Epithelial cell of prostate (primary cell): Measurements from ENCODE around the gene REPS2.

ENCODE experiments used
- DNase-seq: peaks from one replicate; pipeline ENCODE4 v3.0.0-alpha.2; 2011; ENCODE audit warnings: low read depth, low spot score
- H3K27ac ChIP-seq: fragments of 450-650 bp; 2 replicates; pipeline ENCODE4 v1.5.1; 2017; ENCODE audit warnings: mild to moderate bottlenecking

REPS2 gene

DNA sequence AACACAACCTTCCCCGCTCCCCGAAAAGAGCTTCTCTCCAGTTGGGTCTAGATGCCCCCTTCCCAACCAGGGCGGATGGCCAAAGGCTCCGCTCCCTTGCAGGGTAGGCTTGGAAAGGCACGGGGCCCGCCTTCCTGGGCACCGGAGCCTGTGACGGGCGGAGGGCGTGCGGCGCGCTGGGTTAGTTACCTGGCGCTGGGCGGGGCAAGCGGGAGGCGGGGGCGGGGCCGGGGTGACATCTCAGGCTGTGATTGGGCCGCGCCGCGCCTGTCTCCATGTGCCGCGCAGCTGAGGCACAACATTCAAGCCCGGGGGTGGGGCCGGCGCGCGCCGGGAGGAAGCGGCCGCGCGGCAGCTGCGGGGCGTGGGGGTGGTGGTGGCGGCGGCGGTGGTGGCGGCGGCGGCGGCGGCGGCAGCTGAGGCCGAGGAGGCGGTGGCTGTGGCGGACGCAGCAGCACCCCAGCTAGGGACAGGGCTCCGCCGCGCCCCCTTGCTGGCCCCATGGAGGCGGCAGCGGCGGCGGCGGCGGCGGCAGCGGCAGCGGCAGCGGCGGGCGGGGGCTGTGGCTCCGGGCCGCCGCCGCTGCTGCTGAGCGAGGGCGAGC, at the start of gene REPS2:
REPS2 (plus strand) TSS at position 298 of the 604 bp plus-strand sequence; CDS start at position 502, 204 bp downstream.
- DNase-seq: peak; percentile 29
- no peak within 1 kb of the TSS for H3K27ac ChIP-seq

DNA sequence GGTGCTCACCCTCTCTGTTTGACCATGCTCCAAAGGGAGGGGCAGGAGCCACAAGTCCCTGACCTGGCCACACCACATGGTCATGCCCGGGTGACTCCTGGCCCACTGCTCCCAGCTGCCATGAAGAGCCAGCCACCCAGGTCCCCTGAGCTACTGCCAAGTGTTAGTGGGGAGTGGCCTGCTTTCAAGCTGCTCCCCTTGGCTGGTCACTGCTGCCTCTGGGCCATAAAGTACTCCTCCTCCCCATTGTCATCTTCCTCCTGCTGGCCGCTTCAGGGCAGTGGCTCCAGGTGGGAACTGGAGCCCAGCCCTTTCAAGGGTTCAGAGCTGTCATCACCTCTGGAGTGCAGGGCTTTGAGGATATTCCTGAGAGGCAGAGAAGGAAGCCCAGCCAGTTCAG, 49.0 kb upstream of the REPS2 start:
- no peak overlapping the region for H3K27ac ChIP-seq
- no peak for DNase-seq

DNA sequence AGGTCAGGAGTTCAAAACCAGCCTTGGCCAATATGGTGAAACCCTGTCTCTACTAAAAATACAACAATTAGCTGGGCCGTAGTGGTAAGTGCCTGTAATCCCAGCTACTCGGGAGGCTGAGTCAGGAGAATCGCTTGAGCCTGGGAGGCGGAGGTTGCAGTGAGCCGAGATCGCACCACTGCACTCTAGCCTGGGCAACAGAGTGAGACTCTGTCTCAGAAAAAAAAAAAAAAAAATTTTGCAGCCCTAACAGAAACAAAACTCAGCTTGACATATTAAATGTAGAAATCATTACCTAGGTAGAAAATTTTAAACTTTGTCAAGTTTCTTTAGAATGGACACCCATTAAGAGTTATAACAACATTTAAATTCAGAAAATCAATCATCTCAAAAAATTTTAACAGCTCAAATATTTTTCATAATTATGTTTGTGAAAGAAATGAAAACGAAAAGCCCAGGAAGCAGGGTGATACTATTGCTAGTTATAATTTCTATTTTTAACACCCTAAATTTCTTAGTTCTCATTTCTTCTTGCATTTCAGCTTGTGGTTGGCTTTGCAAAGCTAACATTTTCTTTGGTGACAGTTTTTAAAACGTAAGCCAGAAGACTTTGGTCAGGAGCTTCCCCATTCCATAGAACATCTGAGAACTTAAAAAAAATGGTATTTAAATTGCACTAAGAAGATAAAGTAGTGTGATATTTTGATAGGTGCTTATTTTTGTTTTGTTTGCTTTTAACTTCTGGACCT, 43.0 kb upstream of the REPS2 start:
- DNase-seq: no peak

DNA sequence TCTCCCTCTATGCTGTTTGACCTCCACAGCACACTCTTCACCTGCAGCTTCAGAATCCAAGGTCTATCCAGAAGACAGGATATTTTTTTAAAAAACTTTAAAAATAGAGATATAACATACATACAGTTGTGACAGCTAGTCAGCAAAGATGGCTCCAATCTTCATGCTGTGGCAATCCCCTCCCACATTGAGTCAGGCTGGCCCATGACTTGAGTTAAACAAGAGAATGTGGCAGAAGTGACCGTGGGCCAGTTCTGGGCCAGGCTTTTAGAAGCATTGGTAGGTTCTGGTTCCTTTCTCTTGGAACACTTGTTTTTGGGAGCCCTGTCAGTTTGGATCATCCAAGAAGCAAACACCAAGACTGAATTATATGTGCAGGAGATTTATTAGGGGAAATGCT, 36.1 kb upstream of the REPS2 start:
- no peak overlapping the region for H3K27ac ChIP-seq
- no peak for DNase-seq

More for the DNA sequence above, 43.0 kb upstream of the REPS2 start:
- no peak overlapping the region for H3K27ac ChIP-seq

DNA sequence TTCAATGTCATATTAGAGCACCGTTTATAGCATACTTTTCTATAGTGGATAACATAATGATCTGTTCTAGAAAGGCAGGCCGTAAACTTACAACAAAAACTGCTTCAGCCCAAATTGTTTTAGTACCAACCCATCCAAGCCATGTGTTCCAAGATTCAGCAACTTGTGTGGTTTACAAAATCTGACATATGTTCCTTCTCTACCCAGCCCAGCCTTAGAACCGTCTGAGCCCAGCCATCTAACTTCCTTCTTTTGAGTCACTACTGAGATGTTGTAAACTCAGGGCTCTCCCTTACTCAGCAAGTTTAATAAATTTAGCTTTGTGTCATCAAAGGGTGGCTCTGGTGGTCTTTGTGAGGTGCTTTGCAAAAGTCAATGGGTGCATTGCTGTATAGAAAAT, 32.4 kb upstream of the REPS2 start:
- no peak overlapping the region for H3K27ac ChIP-seq
- no peak for DNase-seq

DNA sequence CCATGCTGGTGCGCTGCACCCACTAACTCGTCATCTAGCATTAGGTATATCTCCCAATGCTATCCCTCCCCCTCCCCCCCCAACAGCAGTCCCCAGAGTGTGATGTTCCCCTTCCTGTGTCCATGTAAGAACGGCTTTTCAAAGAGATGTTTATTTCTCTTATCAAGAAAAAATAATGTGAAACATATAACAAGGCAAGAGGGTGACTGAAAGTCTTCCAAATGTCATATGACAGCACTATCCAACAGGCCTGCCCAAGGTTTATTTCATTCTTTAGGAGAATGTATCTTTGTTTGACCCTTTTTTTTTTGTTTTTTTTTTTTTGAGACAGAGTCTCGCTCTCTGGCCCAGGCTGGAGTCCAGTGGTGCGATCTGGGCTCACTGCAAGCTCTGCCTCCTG, 29.9 kb upstream of the REPS2 start:
- no peak overlapping the region for H3K27ac ChIP-seq

DNA sequence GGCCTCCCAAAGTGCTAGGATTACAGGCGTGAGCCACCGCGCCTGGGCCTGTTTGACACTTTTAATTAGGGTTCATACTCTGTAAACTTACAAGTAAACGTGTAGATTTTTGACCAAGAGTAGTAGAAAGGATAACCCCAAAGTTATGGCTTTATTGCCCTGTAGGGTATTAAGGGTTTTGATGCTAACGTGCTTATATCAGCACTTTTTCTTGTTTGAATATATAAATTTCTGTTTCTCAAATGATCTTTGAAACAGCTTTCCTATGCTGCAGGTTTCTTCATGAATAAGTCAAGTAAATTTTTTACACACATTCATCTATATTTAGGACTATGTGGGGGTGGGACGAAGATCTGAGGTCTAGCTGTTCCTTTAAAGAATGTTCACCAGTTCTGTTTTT, 29.3 kb upstream of the REPS2 start:
- H3K27ac ChIP-seq: no peak overlapping the region
- no peak for DNase-seq

More for the DNA sequence above, 29.9 kb upstream of the REPS2 start:
- no peak for DNase-seq

DNA sequence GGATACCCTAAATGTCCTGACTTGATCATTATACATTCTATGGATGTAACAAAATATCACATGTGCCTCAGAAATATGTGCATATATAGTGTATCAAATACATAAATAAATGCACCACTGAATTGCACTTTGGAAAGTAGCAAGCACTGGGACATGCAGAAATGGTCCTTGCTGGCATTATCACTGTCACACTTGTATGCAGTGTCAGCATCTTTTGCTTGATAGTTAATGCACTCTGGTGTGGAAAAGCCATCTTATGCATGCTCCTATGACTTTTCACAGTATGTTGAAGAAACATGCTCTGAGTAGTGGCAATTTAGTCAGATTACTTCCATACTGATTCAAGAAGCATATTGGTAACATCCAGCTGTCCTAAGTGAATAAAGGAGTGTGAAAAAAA, 27.5 kb upstream of the REPS2 start:
- H3K27ac ChIP-seq: no peak overlapping the region
- DNase-seq: no peak

DNA sequence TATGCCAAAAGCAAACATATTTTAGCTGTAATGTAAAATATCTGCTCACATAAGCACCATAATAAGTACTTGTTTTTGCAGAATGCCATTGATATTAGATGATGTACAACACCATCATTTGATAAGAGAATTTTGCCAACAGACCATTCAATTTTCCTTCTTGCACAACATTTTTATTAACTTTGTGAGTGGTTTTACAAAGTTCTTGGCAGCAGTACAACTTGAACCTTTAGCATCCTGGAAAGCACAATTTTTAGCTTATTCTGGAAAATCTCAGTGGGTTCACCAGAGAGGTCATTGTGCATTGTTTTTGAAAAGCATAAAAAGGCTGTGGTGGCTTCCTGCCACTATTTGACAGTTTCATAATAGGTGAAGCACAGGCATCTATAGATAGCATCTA, 26.4 kb upstream of the REPS2 start:
- no peak overlapping the region for H3K27ac ChIP-seq
- DNase-seq: no peak

DNA sequence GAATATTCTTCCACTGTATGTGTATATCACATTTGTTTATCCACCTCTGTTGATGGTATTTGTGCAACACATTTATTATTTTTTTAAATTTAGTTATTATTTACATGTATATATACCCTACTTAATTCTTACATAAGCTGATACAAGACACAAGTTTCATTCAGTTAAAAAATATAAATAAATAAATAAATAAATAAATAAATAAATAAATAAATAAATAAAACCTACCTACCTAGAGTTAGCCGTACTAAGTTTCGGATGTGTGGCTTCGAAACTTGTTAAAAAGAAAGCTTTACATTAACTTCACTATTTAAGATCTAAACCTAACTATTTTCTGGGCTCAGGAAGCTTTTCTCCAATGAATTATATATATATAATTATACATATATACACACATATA, 23.3 kb upstream of the REPS2 start:
- no peak overlapping the region for H3K27ac ChIP-seq
- DNase-seq: no peak

DNA sequence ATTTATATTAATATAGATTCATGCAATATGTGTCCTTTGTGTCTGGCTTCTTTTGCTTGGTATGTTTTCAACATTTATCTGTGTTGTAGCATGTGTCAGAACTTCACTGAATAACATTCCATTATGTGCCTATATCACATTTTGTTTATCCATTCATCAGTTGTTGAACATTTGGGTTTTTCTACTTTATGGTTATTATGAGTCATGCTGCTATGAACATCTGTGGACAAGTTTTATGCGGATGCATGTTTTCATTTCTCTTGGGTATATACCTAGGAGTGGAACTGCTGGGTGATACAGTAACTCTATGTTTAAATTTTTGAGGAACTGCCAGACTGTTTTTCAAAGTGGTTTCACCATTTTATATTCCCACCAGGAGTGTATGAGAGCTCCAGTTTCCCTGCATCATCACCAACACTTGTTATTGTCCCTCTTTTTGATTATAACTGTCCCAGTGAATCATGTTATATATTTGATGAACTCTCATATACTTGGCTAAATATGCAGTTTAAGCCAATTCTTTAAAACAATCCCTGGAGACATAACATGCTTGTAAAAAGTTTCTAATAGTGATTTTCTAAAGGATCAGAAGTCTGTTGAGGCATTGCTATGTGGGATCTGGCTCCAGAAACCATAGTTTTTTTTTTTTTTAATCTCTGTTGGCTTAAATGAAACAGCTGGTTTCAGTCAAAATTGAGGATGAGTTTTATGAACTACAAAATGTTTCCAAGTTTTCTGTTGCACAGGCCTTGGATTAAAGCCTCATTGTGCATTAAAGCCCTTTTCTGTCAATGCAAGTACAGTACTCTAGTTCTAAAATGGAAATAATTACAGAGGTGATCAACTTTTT, 21.6 kb upstream of the REPS2 start:
- no peak for DNase-seq
- H3K27ac ChIP-seq: no peak overlapping the region

DNA sequence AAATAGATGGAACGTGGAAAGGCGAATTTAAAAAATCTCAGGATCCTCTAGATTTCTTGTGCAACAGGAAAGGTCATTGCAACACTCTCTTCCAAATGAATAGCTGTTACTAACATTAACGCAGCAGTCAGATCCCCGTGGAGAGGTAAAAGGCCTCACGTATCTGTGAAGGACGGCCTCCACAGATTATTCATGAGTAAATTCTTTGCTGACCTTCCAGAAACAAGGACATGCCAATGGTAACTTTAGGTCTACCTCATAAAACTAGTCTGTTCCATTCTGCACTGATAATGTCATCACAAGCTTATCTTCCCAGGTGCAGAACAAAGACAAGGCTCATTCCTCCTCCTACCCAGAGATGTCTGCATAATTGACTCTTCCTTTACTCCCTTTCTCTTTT, 16.1 kb upstream of the REPS2 start:
- no peak for DNase-seq
- no peak overlapping the region for H3K27ac ChIP-seq

DNA sequence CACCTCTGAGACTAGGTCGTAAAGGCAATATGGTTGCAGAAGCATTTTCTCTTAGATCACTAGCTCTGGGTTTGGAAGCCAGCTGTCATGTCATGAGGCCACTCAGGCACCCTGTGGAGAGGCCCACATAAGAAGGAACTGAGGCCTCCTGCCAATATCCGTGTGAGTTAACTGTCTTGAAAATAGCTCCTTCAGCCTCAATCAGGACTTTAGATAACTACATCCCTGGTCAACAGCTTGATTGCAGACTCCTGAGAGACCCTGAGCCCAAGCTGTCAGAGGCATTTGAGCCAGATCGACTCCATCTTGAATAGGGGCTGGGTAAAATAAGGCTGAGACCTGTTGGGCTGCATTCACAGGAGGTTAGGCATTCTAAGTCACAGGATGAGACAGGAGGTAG, 15.1 kb upstream of the REPS2 start:
- H3K27ac ChIP-seq: no peak overlapping the region
- no peak for DNase-seq

DNA sequence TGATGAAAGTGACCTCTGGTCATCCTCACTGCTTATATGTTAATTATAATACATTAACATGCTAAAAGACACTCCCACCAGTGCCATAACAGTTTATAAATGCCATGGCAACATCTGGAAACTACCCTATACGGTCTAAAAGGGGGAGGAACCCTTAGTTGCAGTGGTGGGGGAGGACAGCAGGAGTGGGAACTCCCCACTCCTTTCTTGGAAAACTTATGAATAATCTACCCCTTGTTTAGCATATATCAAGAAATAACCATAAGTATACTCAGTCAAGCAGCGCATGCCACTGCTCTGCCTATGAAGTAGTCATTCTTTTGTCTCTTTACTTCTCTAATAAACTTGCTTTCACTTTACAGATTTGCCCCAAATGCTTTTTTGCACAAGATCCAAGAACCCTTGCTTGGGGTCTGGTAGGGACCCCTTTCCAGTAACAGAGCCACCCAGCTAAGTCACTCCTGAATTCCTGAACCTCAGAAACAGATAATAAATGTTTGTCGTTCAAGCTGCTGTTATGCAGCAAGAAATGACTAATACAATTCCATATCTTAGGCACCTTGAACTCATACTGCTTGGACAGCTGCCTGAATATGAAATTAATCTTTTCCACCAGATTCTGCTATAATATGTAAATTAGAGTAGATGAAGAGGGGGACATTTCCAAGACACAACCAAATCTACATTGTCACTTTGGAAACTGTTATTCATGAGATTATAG, 14.4 kb upstream of the REPS2 start:
- no peak overlapping the region for H3K27ac ChIP-seq
- DNase-seq: no peak

DNA sequence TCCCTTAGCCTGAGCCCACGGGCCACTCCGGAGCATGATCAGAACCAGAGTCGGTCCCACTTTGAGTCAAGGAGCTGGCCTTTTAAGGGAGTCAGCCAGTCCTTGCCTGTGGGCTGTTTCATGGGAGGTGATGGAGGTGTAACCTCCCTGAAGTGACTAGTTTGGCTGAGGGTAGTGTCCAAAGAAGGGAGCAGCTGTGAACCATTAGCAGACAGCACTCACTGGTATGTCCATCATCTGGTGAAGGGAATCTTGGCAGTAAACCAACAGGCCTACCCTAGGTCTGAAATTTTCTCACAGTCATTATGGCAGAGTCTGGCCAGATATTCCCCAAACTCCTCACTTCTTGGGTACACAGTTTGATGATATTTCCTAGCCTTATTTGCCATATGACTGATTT, 12.3 kb upstream of the REPS2 start:
- H3K27ac ChIP-seq: no peak overlapping the region
- DNase-seq: no peak

DNA sequence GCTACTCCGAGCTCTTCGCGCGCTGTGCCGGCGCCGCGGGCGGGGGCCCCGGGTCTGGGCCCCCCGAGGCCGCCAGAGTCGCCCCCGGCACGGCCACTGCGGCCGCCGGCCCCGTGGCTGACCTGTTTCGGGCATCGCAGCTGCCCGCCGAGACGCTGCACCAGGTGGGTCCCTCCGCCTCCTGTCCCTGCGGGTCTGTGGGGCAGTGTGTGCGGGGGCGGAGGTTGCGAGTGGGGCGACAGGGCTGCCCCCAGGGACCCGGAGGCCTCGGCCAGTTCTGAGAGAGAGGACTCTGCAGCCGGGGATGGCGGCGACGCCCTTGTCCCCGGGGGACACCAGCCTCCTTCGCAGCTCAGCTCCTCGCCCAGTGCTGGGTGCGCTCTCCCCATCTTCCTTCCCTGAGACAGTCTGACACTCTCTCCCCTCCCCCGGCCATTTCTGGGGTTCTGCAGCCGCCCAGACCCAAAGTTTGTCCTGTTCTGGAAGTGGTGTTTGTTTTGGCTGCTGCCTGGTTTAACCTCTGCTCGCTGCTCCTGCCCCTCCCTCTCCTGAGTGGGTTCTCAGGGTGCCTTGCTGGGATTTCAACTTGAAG, 609 bp downstream of the REPS2 start:
- no peak for DNase-seq
- H3K27ac ChIP-seq: no peak overlapping the region

DNA sequence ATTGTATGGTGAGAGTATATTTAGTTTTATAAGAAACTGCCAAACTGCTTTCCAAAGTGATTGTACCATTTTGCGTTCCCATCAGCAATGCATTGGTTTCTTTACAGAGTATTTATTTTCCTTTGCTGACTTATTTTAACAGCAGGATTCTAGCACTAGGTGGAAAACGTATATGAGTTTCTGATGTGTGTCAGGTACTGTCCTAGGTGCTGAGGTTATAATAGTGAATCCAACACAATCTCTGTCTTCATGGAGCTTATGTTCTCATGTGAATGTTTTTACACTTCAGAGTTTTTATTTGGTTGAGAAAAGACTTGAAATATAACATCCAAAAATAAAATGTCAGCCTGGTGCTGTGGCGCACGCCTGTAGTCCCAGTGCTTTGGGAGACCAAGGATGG, 4.0 kb downstream of the REPS2 start:
- DNase-seq: no peak
- H3K27ac ChIP-seq: no peak overlapping the region

DNA sequence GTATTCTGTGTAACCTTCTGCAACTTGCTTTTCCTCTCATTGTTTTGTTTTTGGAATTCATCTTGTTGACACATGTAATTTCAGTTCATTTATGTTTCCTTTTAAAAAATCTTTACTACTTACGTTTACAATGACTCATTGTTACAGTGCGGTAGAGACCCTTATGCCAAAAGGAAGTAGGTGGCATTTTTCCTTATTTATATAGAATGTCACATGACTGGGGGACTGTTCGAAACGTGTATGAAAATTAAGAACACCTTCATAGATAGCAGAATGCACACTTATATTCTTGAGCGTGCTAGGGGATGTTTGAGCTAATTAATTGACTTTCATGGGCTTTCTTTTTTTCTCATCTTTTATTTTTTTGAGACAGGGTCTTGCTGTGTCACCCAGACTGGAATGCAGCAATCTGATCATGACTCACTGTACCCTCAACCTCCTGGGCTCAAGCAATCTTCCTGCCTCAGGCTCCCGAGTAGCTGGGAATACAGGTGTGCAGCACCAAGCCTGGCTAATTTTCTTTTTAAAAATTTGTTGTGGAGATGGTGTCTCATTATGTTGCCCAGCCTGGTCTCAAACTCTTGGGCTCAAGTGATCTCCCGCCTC, 7.3 kb downstream of the REPS2 start:
- no peak for DNase-seq
- H3K27ac ChIP-seq: peak overlapping the region; percentile 52

DNA sequence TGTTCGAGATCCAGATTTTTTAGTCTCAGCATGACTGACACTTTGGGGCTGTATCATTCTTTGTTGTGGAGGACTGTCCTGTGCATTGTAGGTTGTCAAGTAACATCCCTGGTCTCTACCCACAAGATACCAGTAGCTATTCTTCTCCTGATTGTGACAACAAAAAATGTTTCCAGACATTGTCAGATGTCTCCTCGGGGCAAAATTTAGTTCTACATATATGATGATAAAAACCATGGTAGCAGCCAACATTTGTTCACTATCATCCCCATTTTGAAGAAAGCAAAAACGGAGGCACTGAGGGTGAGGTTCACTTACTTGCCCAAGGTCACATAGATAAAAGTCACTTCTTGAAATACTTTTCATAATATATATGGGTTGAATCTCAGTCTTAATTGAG, 11.3 kb downstream of the REPS2 start:
- H3K27ac ChIP-seq: no peak overlapping the region
- no peak for DNase-seq

DNA sequence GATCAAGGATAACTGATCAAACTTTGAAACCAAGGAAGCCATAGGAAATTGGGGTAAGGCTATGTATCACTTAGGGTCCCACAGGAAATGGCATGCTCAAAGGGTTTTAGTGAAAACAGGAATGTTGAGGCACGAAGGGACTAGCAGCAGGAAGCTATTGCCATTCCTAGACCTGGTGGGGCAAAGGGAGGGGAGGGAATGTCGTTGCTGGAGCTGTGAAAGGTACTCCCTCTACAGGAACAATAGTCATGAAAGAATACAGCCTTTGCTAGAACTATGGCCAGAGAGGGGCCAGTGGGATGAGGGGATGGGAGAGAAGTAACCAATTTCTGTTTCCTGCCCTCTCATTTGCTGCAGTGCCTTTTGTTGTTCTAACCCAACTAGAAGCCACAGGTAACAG, 11.9 kb downstream of the REPS2 start:
- no peak for DNase-seq
- no peak overlapping the region for H3K27ac ChIP-seq
